ENCODE data around the gene DIAPH3. TPM values are rescaled to one million over a fixed set of nuclear protein-coding genes. Genes with fewer than 3 reads are reported as not detected.

DIAPH3 gene
- total and polyA plus RNA-seq, 2 of the 4 experiments (the other 2 are of a cell fraction), result 8.9 to 9.3 TPM

DNA sequence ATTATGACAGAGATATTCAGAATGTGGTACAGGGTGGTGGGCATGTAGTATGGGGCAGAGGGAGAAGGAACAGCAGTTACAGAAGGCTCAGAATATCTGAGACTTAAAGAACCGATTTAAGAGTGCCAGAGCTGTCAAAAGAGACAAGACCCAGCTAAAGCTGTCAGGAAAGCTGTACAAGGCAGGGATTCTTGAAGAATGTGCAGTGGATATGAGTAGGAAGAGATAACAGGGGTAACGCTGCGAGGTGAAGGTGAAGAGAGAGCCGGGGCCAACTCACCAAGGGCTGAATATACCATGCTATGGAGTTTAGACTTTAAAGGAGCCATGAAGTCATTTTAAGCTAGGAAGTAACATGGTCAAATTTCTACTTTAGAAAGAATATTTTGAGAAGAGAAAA is 381.0 kb downstream of the DIAPH3 start:
- ChIA-PET CTCF (interaction anchor here (0.6 to 1.2 kb wide), 3 partner anchors 12 to 124 kb away, joined by 3 to 4 read pairs (median 3); no protein-coding TSS in a partner anchor), POLR2A (ENCODE audit: unreplicated experiment) (interaction anchor here (0.7 kb wide), 1 partner anchor 382 kb away, joined by 3 read pairs; no protein-coding TSS in a partner anchor)
- TF ChIP-seq RAD21 (IDR thresholded peaks at IDR 0.05; ENCODE audit: low read length) (no peak), CEBPB (IDR thresholded peaks at IDR 0.05; ENCODE audit: low read depth, low read length) (no peak), POLR2A (IDR thresholded peaks at IDR 0.05; ENCODE audit: low read depth, low read length) (no peak), BHLHE40 (IDR thresholded peaks at IDR 0.05; ENCODE audit: low read depth, low read length) (no peak), RCOR1 (IDR thresholded peaks at IDR 0.05; ENCODE audit: insufficient replicate concordance, low read length) (no peak), MAZ (IDR thresholded peaks at IDR 0.05; ENCODE audit: borderline replicate concordance, low read depth, low read length) (no peak), FOS (IDR thresholded peaks at IDR 0.05; ENCODE audit: low read depth, low read length) (no peak), MAFK (IDR thresholded peaks at IDR 0.05; ENCODE audit: low read depth, low read length) (no peak), MXI1 (IDR thresholded peaks at IDR 0.05; ENCODE audit: borderline replicate concordance, low read depth, low read length) (no peak), SMC3 (IDR thresholded peaks at IDR 0.05; ENCODE audit: low read depth, low read length) (no peak), NFE2L2 (IDR thresholded peaks at IDR 0.05; ENCODE audit: low read depth, low read length) (no peak), RFX5 (IDR thresholded peaks at IDR 0.05; ENCODE audit: low read depth, low read length) (no peak)
- TF ChIP-seq, protein P1, sequence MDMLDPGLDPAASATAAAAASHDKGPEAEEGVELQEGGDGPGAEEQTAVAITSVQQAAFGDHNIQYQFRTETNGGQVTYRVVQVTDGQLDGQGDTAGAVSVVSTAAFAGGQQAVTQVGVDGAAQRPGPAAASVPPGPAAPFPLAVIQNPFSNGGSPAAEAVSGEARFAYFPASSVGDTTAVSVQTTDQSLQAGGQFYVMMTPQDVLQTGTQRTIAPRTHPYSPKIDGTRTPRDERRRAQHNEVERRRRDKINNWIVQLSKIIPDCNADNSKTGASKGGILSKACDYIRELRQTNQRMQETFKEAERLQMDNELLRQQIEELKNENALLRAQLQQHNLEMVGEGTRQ (IDR thresholded peaks at IDR 0.05; ENCODE audit: low read depth, low read length), result no peak
- TF ChIP-seq, protein P2, sequence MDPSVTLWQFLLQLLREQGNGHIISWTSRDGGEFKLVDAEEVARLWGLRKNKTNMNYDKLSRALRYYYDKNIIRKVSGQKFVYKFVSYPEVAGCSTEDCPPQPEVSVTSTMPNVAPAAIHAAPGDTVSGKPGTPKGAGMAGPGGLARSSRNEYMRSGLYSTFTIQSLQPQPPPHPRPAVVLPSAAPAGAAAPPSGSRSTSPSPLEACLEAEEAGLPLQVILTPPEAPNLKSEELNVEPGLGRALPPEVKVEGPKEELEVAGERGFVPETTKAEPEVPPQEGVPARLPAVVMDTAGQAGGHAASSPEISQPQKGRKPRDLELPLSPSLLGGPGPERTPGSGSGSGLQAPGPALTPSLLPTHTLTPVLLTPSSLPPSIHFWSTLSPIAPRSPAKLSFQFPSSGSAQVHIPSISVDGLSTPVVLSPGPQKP (IDR thresholded peaks at IDR 0.05; ENCODE audit: borderline replicate concordance, low read depth, low read length), result no peak
- WGBS, 2 experiments (ENCODE audit: extremely low coverage in 2 of 2, insufficient read length in 1 of 2), result 83% methylated on average over 1 of the region's 4 CpGs; no CpG with 5 or more reads in 1 of the 2 experiments
- peak overlapping the region; percentile 67 for H2AFZ ChIP-seq (replicated peaks; ENCODE audit: low read length, poor library complexity)
- no peak overlapping the region for H3K4me3 ChIP-seq (ENCODE audit: insufficient read depth, low read depth, low read length)
- H4K8ac ChIP-seq (ENCODE audit: low read depth in 2 of 2, low read length in 2 of 2), result no peak overlapping the region
- no peak for DNase-seq
- dilution Hi-C loops (cut with HindIII; ENCODE audit: low sequenced_read_pairs, unreplicated experiment), result no loop called here
- H4K5ac ChIP-seq (ENCODE audit: low read depth, low read length), result no peak overlapping the region; the same call in 1 of the 2 replicates
- no peak overlapping the region for H2AK5ac ChIP-seq (ENCODE audit: low read depth, low read length)
- BruUV-seq (replicated peaks), result no TSS peak
- H3K4ac ChIP-seq (ENCODE audit: low read depth, low read length), result no peak overlapping the region; the same call in 1 of the 2 replicates
- H3K79me1 ChIP-seq (ENCODE audit: low read depth in 1 of 2, low read length in 2 of 2), result peaks cover 3 to 4% of the 10 kb centered on the region in 2 experiments; a peak in 2 of 4 replicates
- H2BK15ac ChIP-seq (ENCODE audit: low read depth, low read length), result peak overlapping the region; percentile 40; the same call in 1 of the 3 replicates
- peaks cover 2% of the 10 kb centered on the region; the same call in 1 of the 2 replicates for H3K4me1 ChIP-seq (ENCODE audit: control insufficient read depth, insufficient read depth, low read length)
- no peak overlapping the region for H3K56ac ChIP-seq (ENCODE audit: extremely low read depth, insufficient read depth, low read length)
- no peak overlapping the region for H3K9ac ChIP-seq (ENCODE audit: low read depth, low read length)
- H3K4me2 ChIP-seq (ENCODE audit: low read depth, low read length), result no peak overlapping the region
- no peaks in the 10 kb centered on the region for H4K20me1 ChIP-seq (ENCODE audit: insufficient read depth, low read length)
- H3K14ac ChIP-seq (replicated peaks; ENCODE audit: low read depth, low read length), result no peak overlapping the region
- intact Hi-C loops (cut with micrococcal nuclease), result no loop called here
- no peak overlapping the region for H3K27ac ChIP-seq (ENCODE audit: insufficient read depth, low read length)
- peaks cover 4% of the 10 kb centered on the region for H3K9me1 ChIP-seq (ENCODE audit: insufficient read depth, low read length)
- in situ Hi-C loops (cut with MboI; ENCODE audit: low sequenced_read_pairs), result no loop called here
- no peak overlapping the region for H4K91ac ChIP-seq (ENCODE audit: insufficient read depth, low read depth, low read length)
- no peaks in the 10 kb centered on the region for H3K36me3 ChIP-seq (ENCODE audit: control insufficient read depth, insufficient read depth, low read length)
- ATAC-seq (ENCODE audit: low read depth), result no peak
- H2BK5ac ChIP-seq (ENCODE audit: low read depth, low read length, poor library complexity, severe bottlenecking), result peak overlapping the region; percentile 46
- no peak overlapping the region for H2BK20ac ChIP-seq (ENCODE audit: low read depth, low read length)
- no peaks in the 10 kb centered on the region for H3K27me3 ChIP-seq (ENCODE audit: control insufficient read depth, insufficient read depth, low read length)
- H3K23ac ChIP-seq (ENCODE audit: low read depth, low read length), result no peak overlapping the region
- 0 out of 2 replicates have a peak overlapping the region, but pooled peaks have one; percentile 33 for H2BK120ac ChIP-seq (ENCODE audit: low read depth, low read length)
- H3K18ac ChIP-seq (ENCODE audit: low read depth, low read length), result peak overlapping the region; percentile 4; the same call in 1 of the 2 replicates
- H3K9me3 ChIP-seq (ENCODE audit: control insufficient read depth, insufficient read depth, low read length), result no peaks in the 10 kb centered on the region
- H2AK9ac ChIP-seq (replicated peaks; ENCODE audit: low read depth, low read length, poor library complexity), result no peak overlapping the region
